CD4-positive, alpha-beta T cell treated with Interleukin-10 for 1 hour (primary cell): ENCODE data around the gene ATG7.

Experiments used
- DNase-seq: peaks from one replicate; pipeline ENCODE4 v3.0.0-alpha.2; 2020

Gene ATG7

DNA sequence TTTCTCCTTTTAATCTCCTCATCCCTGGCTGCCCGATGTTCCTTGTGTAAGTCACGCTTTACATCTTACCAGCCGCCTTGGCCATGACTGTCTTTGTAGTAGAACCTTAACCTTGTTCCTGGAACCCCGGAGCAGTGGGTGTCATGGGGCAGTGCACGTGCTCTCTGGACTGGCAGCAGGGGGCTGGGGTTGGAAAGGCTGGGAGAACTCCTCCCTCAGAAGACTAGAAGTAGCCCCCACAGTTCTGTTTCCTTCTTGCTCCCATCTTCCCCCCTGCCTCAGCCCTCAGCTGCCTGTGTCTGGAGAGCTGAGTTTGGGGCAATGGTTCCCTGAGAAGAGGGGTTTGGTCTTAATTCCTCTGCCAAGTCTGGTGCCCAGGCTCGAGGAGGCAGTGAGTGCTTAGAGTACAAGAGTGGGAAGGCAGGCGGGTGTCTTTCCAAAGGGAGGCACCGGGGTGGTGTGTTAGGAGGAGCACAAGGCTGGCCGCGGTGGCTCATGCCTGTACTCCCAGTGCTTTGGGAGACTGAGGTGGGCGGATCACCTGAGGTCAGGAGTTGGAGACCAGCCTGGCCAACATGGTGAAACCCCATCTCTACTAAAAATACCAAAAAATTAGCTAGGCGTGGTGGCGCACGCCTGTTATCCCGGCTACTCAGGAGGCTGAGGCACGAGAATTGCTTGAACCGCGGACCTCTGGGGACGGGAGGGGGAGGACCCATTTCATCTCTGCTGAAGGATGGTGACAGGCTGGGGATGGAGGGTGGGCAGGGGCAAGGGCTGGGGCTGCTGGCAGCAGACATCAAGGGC lies 271.1 kb downstream of the ATG7 start:
- DNase-seq: no peak

DNA sequence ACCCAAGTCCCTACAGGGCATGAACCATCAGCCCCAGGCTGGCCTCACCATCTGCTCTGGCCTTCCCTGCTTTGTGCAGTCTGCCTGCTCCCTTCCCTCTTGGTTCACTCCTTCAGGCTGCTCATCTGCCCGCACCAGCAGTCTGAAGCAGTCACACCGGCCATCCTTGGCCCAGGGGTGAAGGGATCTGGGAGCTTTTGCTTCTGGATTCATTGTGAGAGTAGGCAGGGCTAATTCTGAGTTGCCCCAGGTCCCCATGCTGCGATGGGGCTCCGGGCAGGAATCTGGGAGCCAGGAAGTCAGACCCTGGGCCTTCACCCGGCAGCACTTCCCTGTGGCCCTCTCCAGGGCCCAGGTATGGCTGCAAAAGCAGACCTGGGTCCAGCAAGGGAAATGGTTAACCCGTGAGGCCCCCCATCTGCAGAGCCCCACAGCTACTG lies 271.8 kb downstream of the ATG7 start:
- DNase-seq: no peak

DNA sequence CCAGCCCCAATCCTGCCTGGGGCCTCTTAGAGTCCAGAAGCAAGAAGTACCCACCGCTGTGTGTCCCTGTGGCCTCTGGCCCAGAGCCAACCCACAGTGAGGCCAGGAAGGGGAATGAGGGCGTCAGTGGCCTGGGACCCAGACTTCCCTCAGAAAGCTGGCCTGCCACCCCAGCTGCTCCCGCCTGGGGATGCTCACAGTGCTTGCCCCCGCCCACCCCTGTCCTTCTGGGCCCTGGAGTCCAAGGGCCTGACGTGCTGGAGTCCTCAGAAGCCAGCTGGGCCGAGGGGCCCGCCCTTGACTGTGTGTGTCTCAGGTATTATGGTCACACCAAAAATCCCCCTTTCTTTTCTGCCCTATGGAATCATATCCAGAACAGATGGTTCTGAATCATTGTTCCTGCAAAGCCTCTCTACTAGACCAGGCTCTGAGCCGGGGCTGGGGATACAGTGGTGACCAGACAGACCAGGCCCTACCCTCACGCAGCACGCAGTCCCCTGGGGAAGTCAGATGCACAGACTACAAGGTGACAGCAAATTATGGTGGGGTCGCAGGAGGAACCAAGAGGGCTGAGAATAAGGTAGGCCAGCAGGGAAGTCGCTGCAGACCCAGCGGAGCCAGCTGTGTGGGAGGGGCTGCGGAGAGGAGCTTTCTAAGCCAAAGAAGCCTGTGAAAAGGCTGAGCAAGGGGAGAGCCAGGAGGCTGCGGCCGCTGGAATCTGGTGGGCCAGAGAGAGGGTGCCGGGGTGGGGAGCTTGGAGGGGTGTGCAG lies 272.4 kb downstream of the ATG7 start:
- no peak for DNase-seq

DNA sequence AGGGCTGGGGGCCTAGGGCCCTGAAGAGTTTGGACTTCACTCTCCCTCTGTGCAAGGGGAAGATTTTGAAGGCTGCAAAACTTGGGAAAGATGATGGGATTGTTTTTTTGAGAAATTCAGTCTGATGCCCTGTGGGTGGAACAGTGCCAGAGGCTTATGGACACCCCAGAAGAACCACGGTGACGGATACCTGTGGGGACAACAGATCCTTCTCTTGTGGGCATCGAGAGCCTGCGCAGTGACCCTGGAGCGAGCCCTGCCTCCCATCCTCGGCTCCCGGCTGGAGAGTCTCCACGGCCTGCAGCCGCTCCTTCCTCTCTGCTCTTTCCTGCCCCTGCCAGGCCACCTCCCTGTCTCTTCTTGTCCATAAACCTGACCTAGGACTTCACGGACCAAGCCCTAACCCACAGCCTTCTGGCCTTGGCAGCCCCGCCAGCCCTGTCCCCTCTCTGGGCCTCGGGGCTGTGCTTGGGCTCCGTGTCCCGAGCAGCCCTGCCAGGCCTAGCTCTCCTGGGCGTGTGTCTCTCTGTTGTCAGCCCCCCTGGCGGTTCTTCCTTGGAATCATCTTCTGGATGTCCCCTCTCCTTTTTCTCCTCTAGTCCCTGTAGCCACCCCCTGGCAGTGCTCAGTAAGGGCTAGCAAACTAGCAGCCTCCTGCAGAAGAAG lies 273.1 kb downstream of the ATG7 start:
- no peak for DNase-seq

DNA sequence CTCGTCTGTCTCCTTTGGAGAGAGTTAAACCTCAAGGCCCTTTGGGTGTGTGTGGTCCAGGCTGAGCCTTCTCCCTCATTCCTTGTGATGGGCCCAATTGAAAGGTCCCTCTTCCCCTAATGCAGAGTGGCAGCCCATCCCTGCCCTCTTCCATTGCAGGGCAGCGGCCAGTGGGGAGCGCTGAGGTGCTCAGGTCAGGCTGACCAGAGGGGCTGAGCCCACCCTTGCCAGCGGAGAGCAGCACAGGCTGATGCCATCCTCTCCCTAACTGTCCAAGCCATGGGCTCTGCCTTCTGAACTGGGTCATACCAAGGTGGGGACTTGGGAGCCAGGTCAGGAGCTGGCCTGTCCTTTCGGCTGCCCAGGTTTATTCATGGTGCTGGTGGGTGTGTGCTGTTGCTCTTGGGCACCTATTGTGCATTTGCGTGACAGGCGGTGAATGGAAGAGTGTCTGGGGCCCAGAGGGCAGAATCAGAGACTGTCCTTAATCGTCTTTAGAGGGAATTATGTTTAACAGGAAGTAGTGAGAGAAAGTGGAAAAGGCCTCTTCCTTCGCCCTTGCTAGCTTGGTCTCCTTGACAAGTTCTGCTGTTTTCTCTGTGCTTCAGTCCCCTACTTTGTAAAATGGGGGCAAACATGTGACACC lies 274.6 kb downstream of the ATG7 start:
- no peak for DNase-seq

DNA sequence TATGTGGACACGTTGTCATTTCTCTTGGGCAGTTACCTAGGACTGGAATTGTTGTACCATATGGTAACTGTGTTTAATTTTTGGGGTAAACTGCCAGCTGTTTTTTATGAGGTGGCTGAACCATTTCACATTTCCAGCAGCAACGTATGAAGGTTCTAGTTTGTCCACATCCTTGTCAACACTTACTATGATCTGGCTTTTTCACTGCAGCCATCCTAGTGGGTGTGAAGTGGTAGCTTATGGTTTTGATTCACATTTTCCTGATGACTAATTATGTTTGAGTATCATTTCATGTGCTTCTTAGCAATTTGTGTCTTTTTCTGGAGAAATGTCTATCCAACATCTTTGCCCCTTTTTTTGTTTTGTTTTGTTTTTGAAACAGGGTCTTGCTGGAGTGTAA lies 275.3 kb downstream of the ATG7 start:
- DNase-seq: no peak

DNA sequence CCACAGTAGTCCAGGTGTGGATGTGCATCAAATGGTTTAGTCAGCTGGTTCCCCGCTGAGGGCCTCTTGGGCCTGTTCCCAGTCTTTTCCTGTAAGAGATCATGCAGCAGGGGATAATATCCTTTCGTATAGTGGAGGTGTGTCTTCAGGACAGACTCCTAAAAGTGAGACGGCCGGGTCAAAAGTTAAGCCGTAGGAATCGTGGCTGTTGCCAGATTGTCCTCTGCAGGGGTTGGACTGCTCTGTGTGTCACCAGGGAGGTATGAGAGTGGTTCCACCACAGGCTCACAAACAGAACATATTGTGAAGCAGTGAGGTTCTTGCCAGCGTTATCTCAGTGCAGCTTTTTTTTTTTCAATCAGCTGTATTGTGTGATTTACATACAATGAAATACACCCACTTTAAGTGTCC lies 276.5 kb downstream of the ATG7 start:
- DNase-seq: no peak

DNA sequence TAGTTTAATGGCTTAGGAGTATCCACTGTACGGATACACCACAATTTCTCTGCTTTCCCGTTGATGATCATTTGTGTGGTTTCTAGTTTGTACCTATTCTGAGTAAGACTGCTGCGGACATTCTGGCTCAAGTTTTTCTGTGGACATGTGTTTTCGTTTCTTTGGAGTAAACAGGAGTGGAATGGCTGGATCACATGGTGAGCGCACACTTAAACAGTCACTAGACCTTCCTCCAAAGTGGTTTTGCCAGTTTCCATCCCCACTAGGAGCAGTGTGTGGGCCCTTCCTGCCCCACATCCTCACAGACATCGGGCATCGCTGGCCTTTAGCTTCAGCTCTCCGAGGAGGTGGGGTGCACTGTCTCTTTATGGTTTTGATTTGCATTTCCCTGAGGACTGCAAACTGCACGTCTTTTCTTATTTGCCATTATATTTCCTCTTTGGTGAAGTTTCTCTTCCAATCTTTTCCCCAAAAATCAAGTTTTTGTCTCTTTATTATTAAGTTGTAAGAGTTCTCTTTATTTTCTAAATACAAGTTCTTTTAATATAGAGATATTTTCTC lies 277.5 kb downstream of the ATG7 start:
- DNase-seq: no peak

DNA sequence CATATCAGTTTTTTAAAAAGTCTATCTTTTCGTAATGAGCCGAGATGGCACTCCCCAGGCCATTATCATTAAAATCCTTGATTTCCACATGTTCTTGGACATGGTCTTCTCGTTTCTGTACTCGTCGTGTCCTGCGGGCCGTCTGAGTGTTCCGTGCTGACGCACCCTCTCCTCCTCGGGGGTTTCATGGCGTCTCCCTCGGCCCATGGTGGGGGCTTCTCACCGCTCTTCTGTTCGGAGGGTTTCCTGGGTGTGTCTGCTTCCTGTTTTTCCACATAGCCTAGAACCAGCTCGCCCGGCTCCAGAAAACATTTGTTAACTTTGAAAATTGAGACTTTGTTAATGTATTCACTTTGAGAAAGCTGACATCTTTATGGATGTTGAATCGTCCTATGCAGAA lies 278.8 kb downstream of the ATG7 start:
- no peak for DNase-seq

DNA sequence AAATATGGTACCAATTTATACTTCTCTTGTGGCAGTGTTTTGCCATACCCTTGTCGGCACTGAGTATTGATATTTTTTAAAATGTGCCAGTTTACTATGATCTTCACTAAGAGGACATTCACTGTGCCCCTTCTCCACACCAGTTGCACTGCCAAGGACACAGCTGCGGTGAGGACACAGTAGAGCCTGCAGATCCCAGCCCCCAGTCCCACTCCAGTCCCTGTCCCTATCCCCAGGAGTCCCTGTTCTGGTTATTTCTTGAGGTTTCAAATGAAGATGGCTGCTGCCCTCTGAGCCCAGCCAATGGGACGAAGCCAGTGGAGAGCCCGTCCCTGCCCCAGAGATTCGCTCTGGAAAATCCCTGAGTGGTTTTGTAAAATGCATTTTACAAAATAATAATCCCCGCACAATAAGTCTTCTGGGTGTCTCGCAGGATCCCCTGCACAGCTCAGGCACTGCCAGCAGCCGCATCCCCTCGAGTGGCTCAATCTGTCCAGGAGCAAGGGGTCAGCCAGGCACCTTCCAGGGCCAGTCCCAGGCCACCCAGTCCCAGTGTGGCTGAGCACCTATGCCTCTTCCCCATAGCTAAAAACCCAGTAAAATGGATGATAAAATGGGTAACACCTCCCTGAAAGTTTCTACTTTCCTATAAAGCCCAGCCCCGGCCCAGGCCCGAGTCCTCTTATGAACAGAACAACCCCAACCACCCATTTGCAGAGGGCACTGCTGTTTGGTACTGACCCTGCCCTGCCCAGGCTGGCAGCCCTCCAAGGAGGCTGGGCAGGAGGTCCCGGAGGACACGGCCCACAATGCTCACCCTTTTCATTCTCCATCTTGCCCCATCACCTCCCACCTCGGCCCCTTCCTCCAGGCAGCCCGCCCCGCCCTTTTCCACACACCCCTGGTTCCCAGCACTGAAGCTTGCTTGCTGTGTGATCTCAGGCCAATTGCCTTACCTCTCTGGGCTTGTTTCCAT lies 280.4 kb downstream of the ATG7 start:
- DNase-seq: no peak

DNA sequence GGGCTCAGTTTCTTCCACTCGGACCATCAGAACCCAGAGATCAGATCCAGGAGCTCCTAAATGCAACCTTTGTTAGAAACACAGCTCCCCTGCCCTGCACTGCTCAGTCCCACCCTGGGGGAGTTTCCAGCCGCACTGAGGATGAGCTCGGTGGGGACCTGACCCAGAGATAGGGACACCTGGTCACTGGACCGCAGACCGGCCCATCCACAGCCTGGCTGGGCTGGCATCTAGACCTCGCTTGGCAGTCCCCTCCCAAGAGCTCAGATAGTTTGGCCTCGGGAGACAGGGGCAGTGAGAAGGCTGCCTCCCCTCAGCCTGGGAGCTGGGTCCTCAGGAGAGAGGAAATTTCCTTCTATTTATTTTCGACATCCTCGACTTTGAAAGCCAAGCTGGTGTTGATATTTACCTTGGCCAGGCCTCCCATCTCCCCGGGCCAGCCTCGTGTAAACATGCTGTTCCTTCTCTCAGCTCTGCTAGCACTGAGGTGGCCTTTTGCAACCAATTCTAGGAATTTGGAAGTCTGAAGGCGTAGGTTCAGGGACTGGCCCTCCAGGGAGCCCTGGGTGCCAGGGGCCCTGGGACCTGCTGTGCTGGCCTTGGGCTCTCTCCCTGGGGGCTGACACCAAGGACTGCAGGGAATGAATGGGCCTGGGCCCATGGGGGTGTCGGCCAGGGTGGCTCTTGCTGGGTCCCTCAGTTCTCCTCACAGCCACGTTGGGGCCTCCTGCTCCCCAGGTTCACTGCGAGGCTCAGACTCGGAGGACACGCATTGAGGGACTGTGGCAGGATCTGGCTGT lies 281.4 kb downstream of the ATG7 start:
- DNase-seq: no peak

DNA sequence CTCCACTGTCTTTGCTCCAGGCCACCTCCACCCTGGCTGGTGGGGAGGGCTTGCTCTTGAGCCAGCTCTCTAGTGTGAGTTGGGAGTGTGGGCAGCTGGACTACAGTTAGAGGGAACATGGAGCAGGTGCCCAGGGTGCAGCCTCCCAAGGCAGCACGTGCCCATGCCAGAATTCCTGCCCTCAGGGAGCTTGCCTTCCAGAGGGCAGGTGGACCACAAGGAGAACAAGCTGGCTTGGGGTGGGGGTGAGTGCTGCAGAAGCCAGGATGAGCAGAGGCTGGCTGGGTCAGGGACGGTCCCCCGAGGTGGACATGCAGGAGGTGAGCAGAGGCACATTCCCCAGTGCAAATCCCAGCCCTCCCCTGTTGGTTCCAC lies 282.0 kb downstream of the ATG7 start:
- DNase-seq: no peak

DNA sequence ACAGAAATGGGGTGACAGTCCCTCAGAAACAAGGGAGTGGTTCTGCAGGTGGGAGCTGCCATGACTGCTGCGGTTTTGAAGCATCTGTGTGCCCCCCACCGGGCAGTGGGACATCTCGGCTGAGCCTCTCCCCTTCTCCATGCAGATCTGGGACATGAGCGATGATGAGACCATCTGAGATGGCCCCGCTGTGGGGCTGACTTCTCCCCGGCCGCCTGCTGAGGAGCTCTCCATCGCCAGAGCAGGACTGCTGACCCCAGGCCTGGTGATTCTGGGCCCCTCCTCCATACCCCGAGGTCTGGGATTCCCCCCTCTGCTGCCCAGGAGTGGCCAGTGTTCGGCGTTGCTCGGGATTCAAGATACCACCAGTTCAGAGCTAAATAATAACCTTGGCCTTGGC lies 282.5 kb downstream of the ATG7 start:
- DNase-seq: no peak

DNA sequence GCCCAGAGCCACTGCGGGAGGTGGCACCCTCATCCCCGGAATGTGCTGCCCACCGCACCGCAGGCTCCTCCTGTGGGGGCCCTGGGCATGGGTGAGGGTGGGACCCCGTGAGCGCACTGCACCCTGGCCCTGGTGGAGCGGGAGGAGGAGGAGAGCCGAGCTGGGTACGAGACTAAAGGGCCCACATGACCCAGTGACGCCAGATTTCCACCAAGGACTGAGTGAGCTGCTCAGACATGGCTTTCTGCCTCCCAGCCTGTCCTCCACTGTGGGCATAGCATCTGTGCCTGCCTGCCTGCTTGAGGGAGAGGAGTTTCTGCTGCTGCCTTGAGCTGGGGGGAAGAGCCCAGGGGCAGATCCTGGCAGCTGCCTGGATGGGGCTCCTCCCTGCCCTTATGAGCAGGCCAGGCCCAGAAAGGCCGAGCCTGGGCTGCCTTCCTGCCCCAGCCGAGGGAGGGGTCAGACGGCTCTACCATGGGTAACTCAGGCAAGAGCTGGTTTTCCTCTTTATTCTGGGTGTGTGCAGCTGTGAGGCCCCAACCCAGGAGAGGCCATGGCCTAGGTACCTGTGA lies 283.1 kb downstream of the ATG7 start:
- no peak for DNase-seq

DNA sequence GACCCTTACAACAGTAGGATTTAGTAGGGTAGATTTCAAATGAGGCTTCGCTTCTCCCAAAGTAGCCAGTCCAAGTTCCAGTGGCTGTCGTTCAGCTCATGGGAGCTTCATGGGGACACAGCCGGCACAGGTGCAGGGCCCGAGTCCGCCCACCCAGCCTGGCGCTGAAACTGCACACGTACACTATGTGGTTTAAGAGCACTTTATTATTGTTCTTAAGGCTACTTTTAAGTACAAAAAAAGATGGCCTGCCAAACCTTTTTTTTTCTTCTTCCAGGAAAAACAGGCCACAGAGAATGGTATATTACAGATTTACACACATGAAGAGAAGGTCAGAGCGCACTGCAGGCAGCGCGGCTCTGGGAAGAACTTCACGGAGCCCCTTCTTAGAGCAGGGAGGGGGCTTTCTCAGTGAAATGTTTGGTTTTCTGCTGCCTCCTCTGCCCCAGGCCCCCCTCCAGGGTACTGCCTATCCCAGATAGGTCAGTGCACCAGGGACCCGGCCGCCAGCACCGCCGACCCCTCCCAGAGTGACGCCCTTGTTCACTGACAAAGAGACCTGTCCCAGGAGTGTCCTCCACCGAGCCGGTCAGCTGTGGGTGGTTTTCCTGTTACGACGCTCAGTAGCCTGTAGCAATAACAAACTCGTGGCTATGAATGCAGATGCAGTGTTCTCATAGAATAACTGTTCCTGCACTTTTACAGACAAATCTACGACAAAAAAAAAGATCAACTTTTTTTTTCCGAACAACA lies 283.9 kb downstream of the ATG7 start:
- no peak for DNase-seq

DNA sequence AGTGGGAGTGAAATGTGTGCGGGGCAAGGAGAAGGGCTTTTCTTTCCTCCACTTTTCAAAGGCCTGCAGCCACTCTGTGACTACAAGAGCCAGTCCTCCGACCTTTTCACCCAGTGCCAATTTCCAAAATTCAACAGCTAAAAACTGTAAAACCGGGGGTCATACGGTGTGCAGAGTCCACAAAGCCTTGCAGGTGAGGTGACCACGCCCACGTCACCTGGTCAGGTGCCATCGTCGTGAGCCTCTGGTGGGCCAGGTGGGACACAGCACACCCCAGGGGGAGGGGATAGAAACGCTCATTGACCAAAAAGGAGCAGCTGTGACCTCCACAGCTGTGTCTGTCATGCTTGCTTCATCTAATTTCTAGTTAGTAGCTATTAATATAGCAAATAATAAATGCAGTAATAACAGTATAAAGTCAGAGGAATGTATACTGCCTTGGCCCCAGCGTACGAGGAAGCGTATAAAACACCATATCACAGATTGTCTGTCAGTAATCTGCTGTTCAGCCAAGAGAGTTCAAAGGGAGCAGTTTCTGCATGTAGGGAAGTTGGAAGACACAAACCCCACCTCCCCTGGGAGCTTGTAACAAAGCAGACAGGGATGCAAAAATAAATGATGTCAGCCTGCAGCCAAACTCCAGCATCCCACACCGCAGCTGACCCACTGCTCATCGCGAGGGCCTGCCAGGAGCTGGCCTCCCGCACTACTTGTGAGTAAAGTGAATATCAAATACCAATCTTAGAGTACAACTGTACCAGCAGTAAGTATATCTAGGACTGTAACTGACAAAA lies 284.9 kb downstream of the ATG7 start:
- no peak for DNase-seq

DNA sequence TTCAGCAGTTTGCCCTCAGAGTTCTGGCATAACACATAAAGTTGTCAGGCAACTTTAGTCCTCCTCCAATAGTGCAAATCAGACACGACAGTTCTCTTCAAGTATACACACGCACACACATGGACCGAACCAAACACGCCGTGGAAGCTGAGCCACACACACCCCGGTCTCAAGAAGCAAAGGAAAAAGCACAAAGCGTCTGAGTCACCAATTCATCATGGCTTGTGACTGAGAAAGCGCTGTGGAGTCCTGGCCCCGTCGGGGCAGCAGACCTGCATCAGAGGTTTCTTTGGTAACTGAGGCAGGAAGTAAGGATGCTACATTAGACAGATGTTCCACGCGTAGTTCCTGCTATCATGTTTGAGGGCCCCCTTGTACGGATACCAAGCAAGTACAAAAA lies 285.8 kb downstream of the ATG7 start:
- DNase-seq: no peak

DNA sequence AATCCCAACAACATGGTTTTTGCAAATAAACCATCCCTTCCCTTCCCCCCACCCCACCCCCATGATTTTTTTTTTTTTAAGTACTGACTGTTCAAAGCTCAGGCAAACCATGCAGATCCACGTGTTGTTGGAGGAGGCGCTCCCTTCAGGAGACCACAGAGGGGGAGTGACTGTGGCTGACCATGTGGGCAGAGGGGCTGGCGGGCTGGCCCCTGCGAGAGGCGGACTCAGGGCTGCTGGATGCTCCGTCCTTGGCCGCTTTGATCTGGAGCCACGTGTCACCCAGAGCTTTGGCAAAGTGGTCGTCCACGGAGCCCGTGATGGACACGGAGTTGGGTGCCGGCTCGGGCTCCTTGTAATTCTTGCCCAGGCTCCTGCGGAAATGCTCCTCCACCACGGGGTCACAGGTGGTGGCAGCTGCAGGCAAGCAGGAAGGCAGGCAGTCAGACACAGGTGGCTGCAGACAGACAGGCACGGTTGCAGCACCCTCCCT lies 286.3 kb downstream of the ATG7 start:
- DNase-seq: no peak
